Psoas muscle (tissue), 8 donors: ENCODE measurements around the gene FCMR. TPM values are rescaled to one million over a fixed set of nuclear protein-coding genes. Genes with fewer than 3 reads are reported as not detected.
A peak's percentile ranks its signal among the peaks of the same experiment; 100 is the strongest.

Experiments
- ATAC-seq, 4 donors: fragments of 200-7000 bp; cut with Tn5 transposase; one replicate each; pipeline ENCODE4 v1.9.1; 2020; ENCODE audit warnings: moderate library complexity in 3 of 4, mild to moderate bottlenecking in 2 of 4
- DNase-seq, 2 donors: peaks; one replicate each; pipeline ENCODE4 v3.0.0-alpha.2; 2020
- H3K27ac ChIP-seq: fragments of 200-600 bp; one replicate; pipeline ENCODE4 v1.8.0; 2022
- H3K27me3 ChIP-seq, 3 donors: fragments of 200-600 bp in 1 of 3; one replicate each; pipeline versions ENCODE4 v1.6.1 to v1.8.0; 2013 to 2022; ENCODE audit warnings: low read length in 2 of 3, mild to moderate bottlenecking in 2 of 3, moderate library complexity in 1 of 3; ENCODE audit not compliant: insufficient read depth in 3 of 3
- H3K36me3 ChIP-seq, 2 donors: fragments of 200-600 bp in 1 of 2; one replicate each; pipeline versions ENCODE4 v1.6.1 to v1.8.0; 2013 to 2022; ENCODE audit warnings: low read depth in 1 of 2, mild to moderate bottlenecking in 1 of 2, moderate library complexity in 1 of 2; ENCODE audit not compliant: insufficient read depth in 1 of 2
- H3K4me1 ChIP-seq: fragments of 200-600 bp; one replicate; pipeline ENCODE4 v1.8.0; 2022
- H3K4me3 ChIP-seq: fragments of 200-600 bp; one replicate; pipeline ENCODE4 v1.8.0; 2022; ENCODE audit warnings: mild to moderate bottlenecking
- H3K9me3 ChIP-seq: fragments of 200-600 bp; one replicate; pipeline ENCODE4 v1.8.0; 2022
- CTCF ChIP-seq: fragments of 200-600 bp; IDR thresholded peaks from one replicate; pipeline ENCODE4 v1.8.0; 2022; ENCODE audit warnings: antibody characterized with exemption
- WGBS, 3 donors: extraction: QIAGEN DNeasy Blood & Tissue Kit; methylation state at CpG; one replicate each; pipeline versions ENCODE4 v1.1.6 to v1.1.7; 2013; 5-methylcytosine and 5-hydroxymethylcytosine counted together
- intact Hi-C, 2 donors: fragments of 100-400 bp; cut with DNase I; formaldehyde crosslinking; loops; one replicate each; pipeline versions ENCODE4 v1.11.0 to v1.14.2; 2022
- long read RNA-seq, 2 donors: library from polyadenylated mRNA; unstranded; transcript quantifications; one replicate each; pipeline ENCODE4 v2.0.0, GENCODE V29; 2021
- polyA plus RNA-seq, 3 donors: library from polyadenylated mRNA; stranded (reverse); fragments of 200-250 nt; gene quantifications; one replicate each; pipeline ENCODE4 v1.2.3, GENCODE V29; 2013
- total RNA-seq, 4 donors: library from RNA; stranded (reverse); fragmentation: NEBNext Ultra II Directional in 2 of 4; extraction: Animal tissue kit (Norgen Biotek cat#: 25700) in 2 of 4; gene quantifications; one replicate each; pipeline versions ENCODE4 v1.2.1 to v1.2.4, GENCODE V29; 2021 to 2023
- donor health status: healthy with polysubstance abuse.
- donor health status: DM: no; HTN: no; CAD: no; lungs with moderate emphysema.
- donor health status: Bipolar disorder and iron deficiency.
- donor health status: healthy.
- donor health status: DM: yes; HTN: yes; CAD: no.
- donor health status: DM: no; HTN: no; CAD: no.
- donor health status: DM: no; HTN: no; CAD: no.
- donor health status: DM: yes; HTN: yes; CAD: no.

The FCMR gene
- total RNA-seq (10 to 100 TPM in 2 of 4 donors, 1 to 10 TPM in 2; 2.3 to 29.5 (median 12.0) TPM), polyA plus RNA-seq (1 to 10 TPM; 1.0 to 8.4 (median 2.2) TPM)
- long read RNA-seq, donor 1, partial matches to known transcripts, result 1 of 4 reads
- long read RNA-seq, donor 1, other reads (novel, unspliced or antisense), result 1 of 4 reads
- long read RNA-seq, donor 2, transcript FCMR-204 (3 exons, 903 nt), result major isoform, 29 of 48 reads
- long read RNA-seq, donor 2, partial matches to known transcripts, result 7 of 48 reads
- long read RNA-seq, donor 2, other reads (novel, unspliced or antisense), result 12 of 48 reads

GRCh38 chr1:206921772-206922265 is at the start of gene FCMR:
Gene FCMR (minus strand): TSS chr1:206921941. CDS start chr1:206921854, 87 bp downstream.
- peak within 1 kb of the TSS; percentile 46 for H3K27ac ChIP-seq
- DNase-seq (no peak), ATAC-seq (peak in 1 of 4 donors; percentile 26)
- intact Hi-C loops, result no loop called here
- H3K4me1 ChIP-seq, result no peaks in the 10 kb centered on the region
- no peak for TF ChIP-seq CTCF
- WGBS, 3 donors, result 62 to 65% (median 62%) methylated on average over 7 of the region's 7 CpGs
- peaks cover 0 to 5% (median 0%) of the 10 kb centered on the region in 3 donors for H3K27me3 ChIP-seq
- no peaks in the 10 kb centered on the region for H3K9me3 ChIP-seq
- H3K36me3 ChIP-seq, result no peaks in the 10 kb centered on the region
- no peak within 1 kb of the TSS for H3K4me3 ChIP-seq

GRCh38 chr1:206971029-206971655 is 49.4 kb upstream of the FCMR start:
- Histone ChIP-seq H3K9me3 (no peaks in the 10 kb centered on the region), H3K27ac (no peak overlapping the region), H3K27me3 (peaks cover 0 to 11% (median 0%) of the 10 kb centered on the region in 3 donors), H3K4me3 (no peak overlapping the region), H3K4me1 (no peaks in the 10 kb centered on the region), H3K36me3 (no peaks in the 10 kb centered on the region)
- no peak for ATAC-seq
- no peak for DNase-seq
- intact Hi-C loops, result no loop called here
- no peak for TF ChIP-seq CTCF
- WGBS, 3 donors, result 60 to 76% (median 64%) methylated on average over 2 of the region's 2 CpGs

GRCh38 chr1:206970446-206970845 is 48.7 kb upstream of the FCMR start, which contains the start of gene FCAMR:
Gene FCAMR (minus strand): TSS chr1:206970460. CDS start chr1:206970125, 335 bp downstream.
- TF ChIP-seq CTCF, result no peak
- Histone ChIP-seq H3K36me3 (no peaks in the 10 kb centered on the region), H3K9me3 (no peaks in the 10 kb centered on the region), H3K4me1 (no peaks in the 10 kb centered on the region), H3K27me3 (peaks cover 0 to 11% (median 0%) of the 10 kb centered on the region in 3 donors), H3K4me3 (no peak within 1 kb of the TSS), H3K27ac (no peak within 1 kb of the TSS)
- intact Hi-C loops, result no loop called here
- WGBS, 3 donors, result 29 to 60% (median 30%) methylated on average over 2 of the region's 2 CpGs
- ATAC-seq (no peak), DNase-seq (no peak)

- H3K36me3 ChIP-seq, result no peaks in the 10 kb centered on the region
- WGBS, 3 donors, result 77 to 78% (median 77%) methylated on average over 5 of the region's 5 CpGs
- no peak overlapping the region for H3K4me3 ChIP-seq
- H3K27me3 ChIP-seq, result peaks cover 0 to 11% (median 0%) of the 10 kb centered on the region in 3 donors
- H3K9me3 ChIP-seq, result no peaks in the 10 kb centered on the region
- DNase-seq, result no peak
- no peak overlapping the region for H3K27ac ChIP-seq
- no peak for ATAC-seq
- no peaks in the 10 kb centered on the region for H3K4me1 ChIP-seq
- intact Hi-C loops, result no loop called here
- no peak for TF ChIP-seq CTCF
Measured at GRCh38 chr1:206969090-206969489, 47.3 kb upstream of the FCMR start.
